Neural crest cell (in vitro differentiated cells): ENCODE measurements around the gene DIP2C. TPM values are rescaled to one million over a fixed set of nuclear protein-coding genes. Genes with fewer than 3 reads are reported as not detected.

Experiments used
- DNase-seq: peaks from one replicate; pipeline ENCODE4 v3.0.0; 2021; ENCODE audit warnings: low read depth, mixed read lengths, low spot score
- H3K27ac Mint-ChIP-seq: one replicate; pipeline ENCODE4 v1.8.0; 2021; ENCODE audit warnings: mild to moderate bottlenecking, mixed read lengths; ENCODE audit not compliant: unreplicated experiment
- H3K27me3 Mint-ChIP-seq: 2 replicates; pipeline ENCODE4 v1.8.0; 2021; ENCODE audit warnings: low read depth, mild to moderate bottlenecking, mixed read lengths
- H3K36me3 Mint-ChIP-seq: 2 replicates; pipeline ENCODE4 v1.8.0; 2021; ENCODE audit warnings: low read depth, mild to moderate bottlenecking, mixed read lengths
- H3K4me1 Mint-ChIP-seq: 2 replicates; pipeline ENCODE4 v1.8.0; 2021; ENCODE audit warnings: mixed read lengths
- H3K4me3 Mint-ChIP-seq: one replicate; pipeline ENCODE4 v1.8.0; 2021; ENCODE audit warnings: mild to moderate bottlenecking, mixed read lengths
- H3K9me3 Mint-ChIP-seq: 2 replicates; pipeline ENCODE4 v1.8.0; 2021; ENCODE audit warnings: mixed read lengths
- total RNA-seq: library from RNA; stranded (reverse); gene quantifications from 2 replicates; pipeline ENCODE4 v1.2.1, GENCODE V29; 2021
- TF ChIP-seq, protein P1 (sequence below): fragments of 200-600 bp; sonication (generic); conservative IDR thresholded peaks from 2 replicates; pipeline ENCODE4 v1.5.0; 2021; ENCODE audit warnings: antibody characterized with exemption, mild to moderate bottlenecking

The DIP2C gene
- total RNA-seq, 1 donor from 2014 or later = 21.7 TPM

DNA sequence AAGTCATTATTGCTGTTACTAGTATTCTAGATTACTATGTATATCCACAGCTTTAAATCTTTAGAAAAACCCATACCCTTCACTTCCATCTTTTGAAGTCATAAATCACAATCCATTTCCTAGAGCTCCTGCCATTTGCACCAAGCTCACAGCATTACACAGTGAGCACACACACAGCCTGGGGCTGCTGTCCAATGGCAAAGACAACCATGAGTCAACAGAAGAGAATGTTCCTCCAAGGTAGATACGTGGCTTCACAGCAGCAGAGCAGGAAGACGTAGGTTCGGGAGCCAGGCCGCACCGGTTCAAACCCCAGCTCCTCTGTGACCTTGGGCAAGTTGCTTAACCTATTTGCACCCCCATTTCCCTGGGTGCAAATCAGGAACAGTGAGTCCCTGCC, 234.6 kb downstream of the DIP2C start:
- peaks cover 61% of the 10 kb centered on the region for H3K4me1 Mint-ChIP-seq
- H3K4me3 Mint-ChIP-seq = no peak overlapping the region
- TF ChIP-seq, protein P1, sequence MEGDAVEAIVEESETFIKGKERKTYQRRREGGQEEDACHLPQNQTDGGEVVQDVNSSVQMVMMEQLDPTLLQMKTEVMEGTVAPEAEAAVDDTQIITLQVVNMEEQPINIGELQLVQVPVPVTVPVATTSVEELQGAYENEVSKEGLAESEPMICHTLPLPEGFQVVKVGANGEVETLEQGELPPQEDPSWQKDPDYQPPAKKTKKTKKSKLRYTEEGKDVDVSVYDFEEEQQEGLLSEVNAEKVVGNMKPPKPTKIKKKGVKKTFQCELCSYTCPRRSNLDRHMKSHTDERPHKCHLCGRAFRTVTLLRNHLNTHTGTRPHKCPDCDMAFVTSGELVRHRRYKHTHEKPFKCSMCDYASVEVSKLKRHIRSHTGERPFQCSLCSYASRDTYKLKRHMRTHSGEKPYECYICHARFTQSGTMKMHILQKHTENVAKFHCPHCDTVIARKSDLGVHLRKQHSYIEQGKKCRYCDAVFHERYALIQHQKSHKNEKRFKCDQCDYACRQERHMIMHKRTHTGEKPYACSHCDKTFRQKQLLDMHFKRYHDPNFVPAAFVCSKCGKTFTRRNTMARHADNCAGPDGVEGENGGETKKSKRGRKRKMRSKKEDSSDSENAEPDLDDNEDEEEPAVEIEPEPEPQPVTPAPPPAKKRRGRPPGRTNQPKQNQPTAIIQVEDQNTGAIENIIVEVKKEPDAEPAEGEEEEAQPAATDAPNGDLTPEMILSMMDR = no peak
- no peaks in the 10 kb centered on the region for H3K27me3 Mint-ChIP-seq
- H3K27ac Mint-ChIP-seq = no peak overlapping the region
- no peaks in the 10 kb centered on the region for H3K9me3 Mint-ChIP-seq
- DNase-seq = no peak
- H3K36me3 Mint-ChIP-seq = peaks cover 2% of the 10 kb centered on the region

DNA sequence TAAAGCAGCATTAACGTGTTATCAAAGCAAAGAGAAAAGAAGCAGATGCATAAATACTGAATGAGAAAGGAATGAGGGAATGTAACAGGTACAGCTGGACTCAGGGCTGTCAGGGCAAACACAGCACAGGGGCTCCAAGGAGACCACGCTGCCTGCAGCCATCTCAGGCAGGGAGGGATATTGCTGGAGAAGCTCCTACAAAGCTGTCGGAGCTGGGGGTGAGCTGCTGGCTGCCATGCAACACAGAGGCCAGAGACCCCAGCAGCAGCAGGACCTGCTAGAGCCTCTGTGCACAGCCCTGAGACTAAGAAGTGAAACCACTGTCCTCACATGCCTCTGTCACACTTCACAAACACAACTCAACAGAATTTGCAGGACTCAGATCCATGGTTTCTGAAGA, 235.8 kb downstream of the DIP2C start:
- H3K36me3 Mint-ChIP-seq = peaks cover 4% of the 10 kb centered on the region
- TF ChIP-seq, protein P1 = no peak

DNA sequence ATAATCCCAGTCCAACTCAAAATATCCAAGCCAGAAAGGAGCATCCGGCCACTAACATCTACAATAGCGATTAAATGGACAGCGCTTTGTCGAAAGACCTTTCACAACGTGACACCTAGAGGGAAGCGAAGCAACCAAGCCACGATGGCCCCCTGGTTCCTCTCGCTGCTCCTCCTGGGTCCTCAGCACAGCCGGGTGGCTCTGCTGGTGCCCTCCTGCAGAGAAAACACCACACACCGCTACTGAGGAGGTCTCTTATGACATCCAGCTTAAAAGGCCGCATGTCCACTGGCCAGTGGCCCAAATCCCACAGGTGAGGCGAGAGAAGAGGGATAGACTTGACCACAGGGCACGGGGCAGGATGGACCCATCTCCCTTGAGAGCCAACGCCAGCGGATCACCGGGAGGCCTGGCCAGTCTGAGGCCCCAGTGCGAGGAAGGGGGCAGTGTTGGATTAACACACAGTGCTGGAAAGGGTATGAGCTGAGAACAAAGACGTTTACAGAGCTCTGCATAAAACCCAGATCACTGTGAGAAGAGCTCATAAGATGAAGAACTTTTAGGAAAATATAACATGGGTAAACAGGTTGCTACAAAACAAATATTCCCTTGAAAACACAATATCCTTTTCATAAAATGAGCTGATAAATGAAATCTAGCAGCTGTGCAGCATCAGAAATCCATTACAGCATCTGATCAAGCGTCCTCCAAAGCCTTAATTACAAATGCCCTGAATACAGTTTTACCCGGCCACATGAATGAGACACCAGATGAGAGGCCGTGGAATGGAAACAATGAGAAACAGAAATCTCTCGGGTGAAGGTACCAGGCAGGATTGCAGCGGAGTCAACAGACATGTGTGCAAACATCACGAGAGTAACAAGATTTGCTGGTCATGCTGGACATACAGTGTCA, 236.7 kb downstream of the DIP2C start:
- Mint-ChIP-seq H3K4me1 (peaks cover 53% of the 10 kb centered on the region), H3K9me3 (peaks cover 4% of the 10 kb centered on the region), H3K27ac (peak overlapping the region; percentile 83), H3K27me3 (no peaks in the 10 kb centered on the region), H3K4me3 (no peak overlapping the region), H3K36me3 (peaks cover 4% of the 10 kb centered on the region)
- TF ChIP-seq, protein P1 = no peak
- no peak for DNase-seq

More for the DNA sequence above, 235.8 kb downstream of the DIP2C start:
- H3K4me3 Mint-ChIP-seq = no peak overlapping the region
- H3K27ac Mint-ChIP-seq = peak overlapping the region; percentile 83
- peaks cover 4% of the 10 kb centered on the region for H3K9me3 Mint-ChIP-seq
- peaks cover 57% of the 10 kb centered on the region for H3K4me1 Mint-ChIP-seq
- H3K27me3 Mint-ChIP-seq = no peaks in the 10 kb centered on the region
- no peak for DNase-seq

DNA sequence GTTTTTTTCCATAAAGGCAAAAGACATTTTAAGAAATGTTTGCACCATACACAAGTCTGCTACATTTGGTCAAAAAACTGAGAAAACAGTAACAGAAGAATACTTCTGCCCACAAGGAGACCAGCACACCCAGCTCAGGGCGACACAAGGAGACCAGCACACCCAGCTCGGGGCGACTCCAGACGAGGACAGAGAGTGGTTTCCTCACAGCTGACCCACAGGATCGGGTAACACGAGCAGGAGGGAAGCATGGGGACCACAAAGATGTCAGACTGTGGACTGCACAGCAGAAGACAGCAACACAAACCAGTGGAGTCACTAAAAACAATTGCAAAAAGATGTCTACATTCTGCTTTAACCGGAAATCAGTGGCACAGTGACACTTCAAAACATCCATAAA, 237.6 kb downstream of the DIP2C start:
- Mint-ChIP-seq H3K9me3 (peaks cover 4% of the 10 kb centered on the region), H3K4me3 (no peak overlapping the region), H3K27me3 (no peaks in the 10 kb centered on the region), H3K36me3 (peaks cover 8% of the 10 kb centered on the region), H3K4me1 (peaks cover 48% of the 10 kb centered on the region), H3K27ac (no peak overlapping the region)
- DNase-seq = no peak
- TF ChIP-seq, protein P1 = no peak

DNA sequence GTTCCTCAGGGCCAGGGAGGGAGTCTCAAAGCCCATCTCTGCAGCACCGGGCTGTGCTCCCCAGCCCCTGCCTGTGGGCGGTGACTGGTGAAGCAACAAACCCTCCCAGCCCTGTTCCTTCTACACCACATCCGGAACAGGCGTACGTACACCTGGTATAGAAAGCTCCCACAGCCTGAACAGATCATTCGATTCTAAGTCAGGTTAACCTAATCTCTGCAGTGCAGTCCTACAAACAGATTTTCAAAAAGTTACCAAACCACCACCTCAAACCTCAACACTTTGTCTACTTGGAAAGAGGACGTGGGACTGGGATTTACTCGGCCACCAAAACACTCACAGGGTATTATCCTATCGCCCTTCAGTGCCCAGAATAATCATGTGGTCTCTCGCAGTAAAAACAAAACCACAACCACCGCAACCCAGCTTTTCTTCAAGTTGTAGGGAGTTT, 238.4 kb downstream of the DIP2C start:
- Mint-ChIP-seq H3K36me3 (peaks cover 16% of the 10 kb centered on the region), H3K27me3 (no peaks in the 10 kb centered on the region), H3K9me3 (peaks cover 9% of the 10 kb centered on the region), H3K4me1 (peaks cover 41% of the 10 kb centered on the region), H3K27ac (no peak overlapping the region), H3K4me3 (no peak overlapping the region)
- no peak for DNase-seq
- TF ChIP-seq, protein P1 = no peak
